NCI-H1436 treated with DMSO at 0.1 percent for 48 hours (cell line): ENCODE results near the gene TPR.

Experiments
- DNase-seq: peaks from one replicate; lab custom pipeline; 2025; lab: John Stamatoyannopoulos, UW

Gene TPR

DNA sequence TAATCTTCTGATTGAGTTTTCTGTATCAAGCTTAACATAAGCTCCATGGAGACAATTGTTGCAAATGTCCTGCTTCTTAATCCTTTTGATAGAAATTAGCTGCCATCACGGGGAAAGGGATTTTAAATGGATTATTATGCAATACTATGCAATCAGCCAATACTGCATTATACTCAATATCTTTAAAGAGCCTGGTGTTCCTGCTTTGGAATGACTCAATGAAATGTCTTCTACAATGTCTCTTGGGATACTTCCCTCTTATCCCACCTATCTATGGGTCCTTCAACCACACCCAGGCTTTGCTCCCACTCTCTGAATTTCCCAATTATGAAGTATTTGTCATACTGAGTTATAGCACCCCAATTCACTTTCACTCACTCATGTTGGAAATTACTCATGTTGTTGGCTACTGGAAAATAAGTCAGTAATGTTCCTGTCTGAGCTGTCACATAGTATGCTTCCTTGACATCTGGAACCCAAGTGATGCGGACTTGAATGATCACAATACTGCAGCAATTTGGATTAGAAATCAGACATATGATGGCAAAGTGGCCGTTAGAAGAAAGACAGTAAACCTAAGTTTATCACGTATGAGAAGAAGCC, 85.0 kb downstream of the TPR start:
- no peak for DNase-seq

DNA sequence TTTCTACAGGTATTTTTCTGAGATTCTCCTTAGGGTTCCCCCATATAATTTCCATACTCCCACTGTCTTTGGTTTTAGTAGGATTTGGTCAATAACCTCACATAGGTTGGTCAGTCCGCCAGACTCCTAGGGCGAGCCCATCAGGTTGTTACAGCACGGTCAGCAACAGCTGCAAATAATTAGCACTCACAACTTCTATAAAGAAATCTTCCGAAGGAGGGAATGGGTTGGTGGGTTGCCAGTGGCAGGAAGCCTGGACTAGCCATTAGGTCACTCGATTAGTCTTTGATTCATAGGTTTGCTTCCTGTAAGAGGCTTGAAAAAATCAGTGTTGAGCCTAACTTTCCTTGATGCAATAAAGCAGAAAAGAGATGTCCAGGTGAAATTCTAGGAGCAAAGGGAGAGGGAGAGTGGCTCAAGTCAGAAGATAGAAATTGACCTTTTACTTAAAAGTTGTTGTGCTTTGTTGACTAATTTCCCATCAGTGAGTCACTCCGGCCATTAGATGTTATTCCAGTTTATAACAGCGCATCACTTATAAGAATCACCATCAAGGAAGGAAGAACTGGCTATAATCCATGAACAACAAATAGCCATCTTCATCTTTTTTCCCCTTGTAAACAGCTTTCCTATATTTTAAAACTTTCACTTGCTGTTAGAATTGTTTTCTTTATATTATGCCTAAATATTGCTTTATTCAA, 88.3 kb downstream of the TPR start:
- no peak for DNase-seq

DNA sequence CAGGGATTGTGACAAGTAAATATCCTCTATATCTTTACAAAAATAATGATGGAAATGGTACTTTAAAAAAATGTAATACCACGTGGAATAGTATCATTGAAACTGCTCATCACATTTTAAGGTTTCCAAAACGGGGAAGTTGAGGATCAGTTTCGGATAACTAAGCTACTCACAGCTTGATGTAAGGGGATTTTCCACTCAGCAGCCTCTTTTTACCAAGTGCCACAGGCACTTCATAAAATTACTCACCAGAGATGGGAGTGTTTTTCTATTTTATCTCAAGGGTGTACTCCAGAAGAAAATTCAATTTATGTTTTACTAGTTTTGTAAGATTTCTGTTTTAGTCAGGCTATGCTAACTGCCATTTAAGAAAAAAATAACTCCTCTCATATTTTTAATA, 91.7 kb downstream of the TPR start:
- DNase-seq = no peak

DNA sequence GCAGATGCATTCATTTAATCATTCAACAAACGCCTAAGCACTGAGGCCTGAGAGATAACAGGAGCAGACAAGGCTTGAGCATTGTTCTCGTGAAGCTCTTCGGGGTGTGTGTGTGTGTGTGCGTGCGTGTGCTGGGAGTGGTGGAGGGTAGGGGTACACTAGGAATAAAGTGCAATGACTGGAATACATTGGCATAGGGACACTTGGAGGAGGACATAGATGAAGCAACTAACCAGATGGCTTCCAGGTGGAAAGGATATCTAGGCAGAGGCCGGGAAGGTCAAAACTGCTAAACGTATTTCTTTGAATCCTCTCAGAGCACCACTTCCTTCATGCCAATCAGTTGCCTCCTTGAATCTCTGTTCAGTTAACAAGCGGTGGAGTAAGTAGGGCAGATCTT, 92.6 kb downstream of the TPR start:
- no peak for DNase-seq

DNA sequence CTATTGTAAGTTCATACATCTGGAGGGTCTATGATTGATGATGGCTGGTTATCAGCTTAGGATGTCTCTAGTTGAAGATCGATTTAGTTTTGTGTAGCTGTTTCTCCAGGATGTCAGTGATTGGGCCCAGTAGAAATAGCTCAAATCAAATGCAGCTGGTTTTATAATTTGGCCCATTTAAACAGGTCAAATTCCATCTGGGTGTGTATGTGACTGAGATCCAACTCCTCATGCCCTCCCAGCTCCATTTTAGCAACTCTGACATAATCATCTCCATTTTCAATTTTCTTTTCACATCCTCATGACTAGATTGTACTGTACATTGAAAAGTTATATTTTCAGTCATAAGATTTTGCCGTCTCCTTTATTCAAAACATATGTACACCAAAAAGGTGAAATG, 99.2 kb downstream of the TPR start:
- DNase-seq = no peak

DNA sequence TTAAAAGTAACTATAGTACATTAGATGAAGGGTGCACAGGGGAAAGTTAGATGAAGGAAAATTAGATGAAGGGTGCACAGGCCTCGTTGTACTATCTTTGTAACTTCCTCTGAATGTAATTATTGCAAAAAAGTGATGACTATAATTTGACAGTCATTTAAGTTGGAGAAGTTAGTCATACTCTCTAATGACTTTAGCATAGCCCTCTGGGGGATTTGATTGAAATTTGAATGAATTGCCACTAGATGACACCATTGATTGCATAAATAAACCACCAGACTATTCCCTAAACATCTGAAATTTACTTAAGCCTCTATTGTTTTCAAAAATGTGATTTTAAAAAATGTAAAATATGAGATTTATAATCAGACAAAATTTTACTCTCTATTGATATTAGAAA, 102.6 kb downstream of the TPR start:
- DNase-seq = no peak

DNA sequence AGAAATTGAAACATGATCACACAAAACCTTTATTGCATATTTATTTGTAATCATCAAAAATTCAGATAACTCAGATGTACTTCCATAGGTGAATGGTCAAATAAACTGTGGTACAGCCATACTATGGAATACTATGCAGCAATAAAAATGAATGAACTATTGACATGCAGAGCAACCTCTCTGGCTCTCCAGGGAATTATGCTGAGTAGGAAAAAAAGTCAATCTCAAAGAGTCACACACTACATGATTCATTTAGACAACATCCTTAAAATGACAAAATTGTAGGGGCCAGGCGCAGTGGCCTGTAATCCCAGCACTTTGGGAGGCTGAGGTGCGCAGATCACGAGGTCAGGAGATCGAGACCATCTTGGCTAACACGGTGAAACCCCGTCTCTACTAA, 104.0 kb downstream of the TPR start:
- no peak for DNase-seq
